Muscle layer of duodenum (tissue), 2 donors: Measurements from ENCODE around the gene CSNK2B.

Source experiments
- H3K27ac ChIP-seq: one replicate; pipeline ENCODE4 v1.7.0; 2013; ENCODE audit warnings: mild to moderate bottlenecking, low read length
- H3K27me3 ChIP-seq: one replicate; pipeline ENCODE4 v1.7.0; 2013; ENCODE audit warnings: low read depth, mild to moderate bottlenecking, control low read depth, low read length
- H3K36me3 ChIP-seq, 2 donors: one replicate each; pipeline ENCODE4 v1.7.0; 2013; ENCODE audit warnings: low read length in 2 of 2, control low read depth in 1 of 2, mild to moderate bottlenecking in 1 of 2; ENCODE audit not compliant: insufficient read depth in 2 of 2, control insufficient read depth in 1 of 2
- H3K4me1 ChIP-seq, 2 donors: one replicate each; pipeline ENCODE4 v1.7.0; 2013; ENCODE audit warnings: low read length in 2 of 2, mild to moderate bottlenecking in 2 of 2, control low read depth in 1 of 2, moderate library complexity in 1 of 2; ENCODE audit not compliant: insufficient read depth in 2 of 2, control insufficient read depth in 1 of 2
- H3K4me3 ChIP-seq, 2 donors: one replicate each; pipeline ENCODE4 v1.7.0; 2013; ENCODE audit warnings: low read length in 2 of 2, low read depth in 1 of 2, mild to moderate bottlenecking in 1 of 2
- H3K9me3 ChIP-seq, 2 donors: one replicate each; pipeline ENCODE4 v1.7.0; 2013; ENCODE audit warnings: low read length in 2 of 2, control low read depth in 1 of 2, mild to moderate bottlenecking in 1 of 2; ENCODE audit not compliant: control insufficient read depth in 1 of 2
- donor health status: healthy.

The CSNK2B gene

DNA sequence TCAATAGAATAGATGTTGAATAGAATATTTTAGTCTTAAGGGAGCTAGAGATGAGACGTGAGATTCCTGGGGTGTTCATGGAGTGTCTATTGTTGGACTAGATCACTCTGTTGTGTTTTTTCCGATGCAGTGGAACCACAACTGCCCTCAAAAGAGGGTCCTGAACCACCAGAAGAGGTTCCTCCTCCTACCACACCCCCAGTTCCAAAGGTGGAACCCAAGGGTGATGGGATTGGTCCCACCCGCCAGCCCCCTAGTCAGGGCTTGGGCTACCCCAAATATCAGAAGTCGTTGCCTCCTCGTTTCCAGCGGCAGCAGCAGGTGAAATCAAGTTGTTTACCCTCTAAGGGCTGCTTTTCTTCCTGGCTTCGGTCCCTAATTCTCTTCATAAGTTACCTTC, 36.9 kb upstream of the CSNK2B start:
- Histone ChIP-seq H3K9me3 (no peaks in the 10 kb centered on the region), H3K27me3 (no peaks in the 10 kb centered on the region), H3K36me3 (peaks cover 73 to 97% of the 10 kb centered on the region in 2 donors), H3K4me3 (no peak overlapping the region), H3K4me1 (peaks cover 0 to 3% of the 10 kb centered on the region in 2 donors), H3K27ac (no peak overlapping the region)

DNA sequence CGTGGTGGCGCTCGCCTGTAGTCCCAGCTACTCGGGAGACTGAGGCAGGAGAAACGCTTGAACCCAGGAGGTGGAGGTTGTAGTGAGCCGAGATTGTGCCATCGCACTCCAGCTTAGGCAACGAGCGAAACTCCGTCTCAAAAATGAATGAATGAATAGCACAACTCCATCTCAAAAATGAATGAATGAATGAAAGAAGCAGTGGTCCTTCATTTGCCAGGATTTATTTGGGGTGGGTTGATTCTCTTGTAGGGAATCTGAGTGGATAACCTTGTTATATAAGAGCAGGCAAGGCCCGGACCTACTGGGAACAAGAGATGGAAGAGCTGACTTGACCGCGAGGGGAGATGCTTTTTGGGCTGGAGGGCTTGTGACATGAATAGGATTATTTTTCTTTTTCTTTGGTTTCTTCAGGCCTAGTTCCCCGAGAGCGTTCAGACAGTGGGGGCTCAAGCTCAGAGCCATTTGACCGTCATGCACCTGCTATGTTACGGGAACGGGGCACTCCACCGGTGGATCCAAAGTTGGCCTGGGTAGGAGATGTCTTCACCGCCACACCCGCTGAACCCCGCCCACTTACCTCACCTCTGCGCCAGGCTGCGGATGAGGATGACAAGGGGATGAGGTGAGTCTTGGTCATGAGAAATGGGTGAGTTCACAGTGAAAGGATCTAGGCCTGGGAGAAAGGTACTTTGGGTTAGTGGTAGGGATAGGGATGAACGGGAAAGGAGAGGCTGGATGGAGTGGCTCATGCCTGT, 35.5 kb upstream of the CSNK2B start:
- Histone ChIP-seq H3K27ac (no peak overlapping the region), H3K27me3 (no peaks in the 10 kb centered on the region), H3K4me3 (no peak overlapping the region), H3K36me3 (peaks cover 77 to 97% of the 10 kb centered on the region in 2 donors), H3K9me3 (no peaks in the 10 kb centered on the region), H3K4me1 (peaks cover 0 to 3% of the 10 kb centered on the region in 2 donors)

DNA sequence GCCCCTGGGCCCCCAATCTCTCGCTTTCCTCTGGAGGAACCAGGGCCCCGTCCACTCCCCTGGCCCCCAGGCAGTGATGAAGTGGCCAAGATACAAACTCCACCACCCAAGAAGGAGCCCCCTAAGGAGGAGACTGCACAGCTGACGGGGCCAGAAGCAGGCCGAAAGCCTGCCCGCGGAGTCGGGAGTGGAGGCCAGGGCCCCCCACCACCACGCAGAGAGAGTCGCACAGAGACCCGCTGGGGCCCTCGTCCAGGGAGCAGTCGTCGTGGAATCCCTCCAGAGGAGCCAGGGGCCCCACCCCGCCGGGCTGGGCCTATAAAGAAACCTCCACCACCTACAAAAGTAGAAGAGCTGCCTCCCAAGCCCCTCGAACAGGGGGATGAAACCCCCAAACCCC, 34.7 kb upstream of the CSNK2B start:
- peaks cover 0 to 3% of the 10 kb centered on the region in 2 donors for H3K4me1 ChIP-seq
- no peaks in the 10 kb centered on the region for H3K27me3 ChIP-seq
- H3K9me3 ChIP-seq = no peaks in the 10 kb centered on the region
- H3K27ac ChIP-seq = no peak overlapping the region
- H3K36me3 ChIP-seq = peaks cover 77 to 97% of the 10 kb centered on the region in 2 donors
- H3K4me3 ChIP-seq = no peak overlapping the region

DNA sequence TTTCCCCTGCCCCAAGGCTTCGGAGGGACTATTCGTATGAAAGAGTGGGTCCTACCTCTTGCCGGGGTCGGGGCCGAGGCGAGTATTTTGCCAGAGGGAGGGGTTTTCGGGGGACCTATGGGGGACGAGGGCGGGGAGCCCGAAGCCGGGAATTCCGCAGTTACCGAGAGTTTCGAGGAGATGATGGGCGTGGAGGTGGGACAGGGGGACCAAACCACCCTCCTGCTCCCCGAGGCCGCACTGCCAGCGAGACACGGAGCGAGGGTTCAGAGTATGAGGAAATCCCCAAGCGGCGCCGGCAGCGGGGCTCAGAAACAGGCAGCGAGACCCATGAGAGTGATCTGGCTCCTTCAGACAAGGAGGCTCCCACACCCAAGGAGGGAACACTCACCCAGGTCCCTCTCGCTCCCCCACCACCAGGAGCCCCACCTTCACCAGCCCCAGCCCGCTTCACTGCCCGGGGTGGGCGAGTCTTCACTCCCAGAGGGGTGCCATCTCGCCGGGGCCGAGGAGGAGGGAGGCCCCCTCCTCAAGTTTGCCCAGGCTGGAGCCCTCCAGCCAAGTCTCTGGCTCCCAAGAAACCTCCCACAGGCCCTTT, 34.1 kb upstream of the CSNK2B start:
- Histone ChIP-seq H3K4me3 (no peak overlapping the region), H3K4me1 (peaks cover 0 to 3% of the 10 kb centered on the region in 2 donors), H3K36me3 (peaks cover 77 to 97% of the 10 kb centered on the region in 2 donors)

DNA sequence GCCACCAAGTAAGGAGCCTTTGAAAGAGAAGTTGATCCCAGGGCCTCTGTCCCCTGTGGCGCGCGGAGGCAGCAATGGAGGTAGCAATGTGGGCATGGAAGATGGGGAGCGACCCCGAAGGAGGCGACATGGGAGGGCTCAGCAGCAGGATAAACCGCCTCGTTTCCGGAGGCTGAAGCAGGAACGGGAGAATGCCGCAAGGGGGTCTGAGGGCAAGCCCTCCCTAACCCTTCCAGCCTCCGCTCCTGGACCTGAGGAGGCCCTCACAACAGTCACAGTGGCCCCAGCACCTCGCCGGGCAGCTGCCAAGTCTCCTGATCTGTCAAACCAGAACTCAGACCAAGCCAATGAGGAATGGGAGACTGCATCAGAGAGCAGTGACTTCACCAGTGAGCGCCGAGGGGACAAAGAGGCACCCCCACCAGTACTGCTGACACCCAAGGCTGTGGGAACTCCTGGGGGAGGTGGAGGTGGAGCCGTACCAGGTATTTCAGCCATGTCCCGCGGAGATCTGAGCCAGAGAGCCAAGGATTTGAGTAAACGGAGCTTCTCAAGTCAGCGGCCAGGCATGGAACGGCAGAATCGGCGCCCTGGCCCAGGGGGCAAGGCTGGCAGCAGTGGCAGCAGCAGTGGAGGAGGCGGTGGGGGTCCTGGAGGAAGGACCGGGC, 33.5 kb upstream of the CSNK2B start:
- no peak overlapping the region for H3K27ac ChIP-seq
- peaks cover 0 to 3% of the 10 kb centered on the region in 2 donors for H3K4me1 ChIP-seq
- no peaks in the 10 kb centered on the region for H3K9me3 ChIP-seq
- H3K4me3 ChIP-seq = no peak overlapping the region
- no peaks in the 10 kb centered on the region for H3K27me3 ChIP-seq
- peaks cover 76 to 97% of the 10 kb centered on the region in 2 donors for H3K36me3 ChIP-seq

More for the DNA sequence above, 34.1 kb upstream of the CSNK2B start:
- Histone ChIP-seq H3K27ac (no peak overlapping the region), H3K9me3 (no peaks in the 10 kb centered on the region), H3K27me3 (no peaks in the 10 kb centered on the region)

DNA sequence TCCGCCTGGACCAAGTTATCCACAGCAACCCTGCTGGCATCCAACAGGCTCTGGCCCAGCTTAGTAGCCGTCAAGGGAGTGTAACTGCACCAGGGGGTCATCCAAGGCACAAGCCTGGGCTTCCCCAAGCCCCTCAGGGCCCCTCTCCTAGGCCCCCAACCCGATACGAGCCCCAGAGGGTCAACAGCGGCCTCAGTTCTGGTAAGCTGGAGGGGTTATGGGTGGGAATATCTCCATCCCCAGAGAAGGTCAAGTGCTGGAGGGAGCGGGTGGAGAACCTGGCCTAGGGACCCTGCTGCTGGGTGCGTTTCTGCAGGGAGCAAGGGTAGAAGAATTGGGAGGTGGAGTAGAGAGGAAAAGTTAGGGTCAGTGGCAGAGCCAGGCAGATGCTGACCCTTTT, 32.4 kb upstream of the CSNK2B start:
- peaks cover 0 to 3% of the 10 kb centered on the region in 2 donors for H3K4me1 ChIP-seq
- no peaks in the 10 kb centered on the region for H3K27me3 ChIP-seq
- peaks cover 69 to 96% of the 10 kb centered on the region in 2 donors for H3K36me3 ChIP-seq
- H3K4me3 ChIP-seq = no peak overlapping the region
- H3K9me3 ChIP-seq = no peaks in the 10 kb centered on the region
- H3K27ac ChIP-seq = no peak overlapping the region

DNA sequence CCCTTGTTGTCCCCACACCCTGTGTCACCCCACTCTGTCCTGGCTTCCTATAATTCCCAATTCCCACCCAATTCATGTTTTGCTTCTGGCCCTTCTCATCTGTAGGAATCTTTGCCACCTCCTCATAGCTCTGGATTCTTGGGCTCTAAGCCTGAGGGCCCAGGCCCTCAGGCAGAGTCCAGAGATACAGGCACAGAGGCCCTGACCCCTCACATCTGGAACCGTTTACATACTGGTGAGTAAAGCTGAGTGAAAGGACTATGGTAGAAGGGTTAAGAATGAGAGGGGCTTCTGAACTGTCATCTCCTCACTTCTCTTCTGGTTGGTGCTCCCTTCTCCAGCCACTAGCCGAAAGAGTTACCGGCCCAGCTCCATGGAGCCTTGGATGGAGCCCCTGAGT, 31.7 kb upstream of the CSNK2B start:
- H3K4me3 ChIP-seq = no peak overlapping the region
- no peaks in the 10 kb centered on the region for H3K9me3 ChIP-seq
- H3K27me3 ChIP-seq = no peaks in the 10 kb centered on the region
- peaks cover 65 to 96% of the 10 kb centered on the region in 2 donors for H3K36me3 ChIP-seq
- peaks cover 0 to 3% of the 10 kb centered on the region in 2 donors for H3K4me1 ChIP-seq
- no peak overlapping the region for H3K27ac ChIP-seq

DNA sequence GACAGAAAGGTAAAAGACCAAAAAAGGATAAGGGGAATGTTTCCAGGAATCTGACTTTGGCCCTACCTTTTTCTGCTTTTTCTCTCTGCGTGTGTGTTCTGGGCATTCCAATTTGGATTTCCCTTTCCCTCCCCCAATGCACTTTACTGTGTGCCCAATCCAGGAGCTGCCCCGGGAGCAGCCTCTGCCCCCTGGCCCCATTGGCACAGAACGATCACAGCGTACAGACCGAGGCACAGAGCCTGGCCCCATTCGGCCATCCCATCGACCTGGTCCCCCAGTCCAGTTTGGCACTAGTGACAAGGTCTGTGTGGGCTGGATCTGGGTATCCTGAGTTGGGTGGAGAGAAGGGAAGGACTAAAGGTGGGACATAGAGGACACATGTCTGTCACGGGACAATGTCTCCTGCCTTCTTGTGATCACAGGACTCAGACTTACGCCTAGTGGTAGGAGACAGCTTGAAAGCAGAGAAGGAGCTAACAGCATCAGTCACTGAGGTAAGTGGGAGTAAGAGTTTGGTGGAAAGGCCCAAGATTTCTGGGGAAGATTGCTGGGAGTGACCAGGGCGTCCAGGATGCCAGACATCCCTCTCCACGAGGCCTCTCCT, 30.8 kb upstream of the CSNK2B start:
- no peak overlapping the region for H3K4me3 ChIP-seq
- H3K4me1 ChIP-seq = peaks cover 0 to 3% of the 10 kb centered on the region in 2 donors
- peaks cover 71 to 96% of the 10 kb centered on the region in 2 donors for H3K36me3 ChIP-seq
- H3K27me3 ChIP-seq = no peaks in the 10 kb centered on the region
- no peak overlapping the region for H3K27ac ChIP-seq
- no peaks in the 10 kb centered on the region for H3K9me3 ChIP-seq

DNA sequence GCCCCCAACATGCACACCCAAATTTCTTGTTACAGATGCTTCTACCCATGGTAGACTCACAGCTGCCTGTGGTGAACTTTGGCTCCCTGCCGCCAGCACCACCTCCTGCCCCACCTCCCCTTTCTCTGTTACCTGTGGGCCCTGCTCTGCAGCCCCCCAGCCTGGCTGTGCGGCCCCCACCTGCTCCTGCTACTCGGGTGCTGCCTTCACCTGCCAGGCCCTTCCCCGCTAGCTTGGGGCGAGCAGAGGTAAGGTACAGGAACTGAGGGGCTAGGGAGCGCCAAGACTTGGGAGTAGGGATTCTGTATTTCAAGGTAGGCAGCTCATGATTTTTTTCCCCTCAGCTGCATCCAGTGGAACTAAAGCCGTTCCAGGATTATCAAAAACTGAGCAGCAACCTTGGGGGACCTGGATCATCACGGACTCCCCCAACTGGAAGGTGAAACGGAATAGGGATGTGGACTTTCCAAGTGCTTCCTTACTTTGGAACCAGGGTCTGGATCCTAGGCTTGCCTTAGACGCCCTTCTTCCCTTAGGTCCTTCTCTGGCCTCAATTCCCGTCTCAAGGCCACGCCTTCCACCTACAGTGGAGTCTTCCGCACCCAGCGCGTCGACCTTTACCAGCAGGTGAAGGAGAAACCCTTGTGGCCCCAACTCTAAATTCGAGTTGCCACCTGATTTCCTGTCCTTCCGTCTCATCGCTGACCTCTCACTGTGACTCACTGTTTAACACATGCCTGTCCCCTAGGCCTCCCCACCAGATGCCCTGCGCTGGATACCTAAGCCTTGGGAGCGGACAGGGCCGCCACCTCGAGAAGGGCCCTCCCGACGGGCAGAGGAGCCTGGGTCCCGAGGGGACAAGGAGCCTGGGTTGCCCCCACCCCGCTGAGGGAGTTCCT, 28.9 kb upstream of the CSNK2B start:
- H3K27me3 ChIP-seq = no peaks in the 10 kb centered on the region
- peaks cover 75 to 96% of the 10 kb centered on the region in 2 donors for H3K36me3 ChIP-seq

DNA sequence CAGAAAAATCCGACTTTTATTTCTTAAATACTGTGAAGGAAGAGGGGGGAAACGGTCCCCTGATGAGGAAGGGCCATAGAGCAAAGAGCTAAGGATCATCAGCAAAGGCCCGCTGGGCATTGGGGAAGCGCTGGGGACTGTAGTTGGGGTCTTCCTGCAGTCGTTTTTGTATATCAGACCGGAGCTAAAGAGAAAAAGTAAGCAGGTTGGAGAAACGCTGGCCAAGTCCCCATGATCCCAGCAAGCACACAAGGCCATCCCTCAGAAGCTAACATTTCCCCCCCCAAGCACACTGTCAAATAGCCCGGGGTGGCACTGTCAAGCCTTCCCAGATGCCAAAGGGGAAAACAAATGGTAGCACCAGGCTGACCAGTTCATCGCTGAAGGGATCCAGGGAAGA, 26.8 kb upstream of the CSNK2B start:
- H3K27ac ChIP-seq = no peak overlapping the region
- H3K4me1 ChIP-seq = no peaks in the 10 kb centered on the region
- H3K4me3 ChIP-seq = no peak overlapping the region
- H3K36me3 ChIP-seq = peaks cover 79 to 97% of the 10 kb centered on the region in 2 donors
- H3K9me3 ChIP-seq = no peaks in the 10 kb centered on the region
- no peaks in the 10 kb centered on the region for H3K27me3 ChIP-seq

More for the DNA sequence above, 28.9 kb upstream of the CSNK2B start:
- Histone ChIP-seq H3K9me3 (no peaks in the 10 kb centered on the region), H3K4me1 (peaks cover 0 to 3% of the 10 kb centered on the region in 2 donors), H3K4me3 (no peak overlapping the region), H3K27ac (no peak overlapping the region)
